ENCODE measurements around the gene ZNF609. TPM values are rescaled to one million over a fixed set of nuclear protein-coding genes. Genes with fewer than 3 reads are reported as not detected.
A peak's percentile ranks its signal among the peaks of the same experiment; 100 is the strongest.

Gene ZNF609
- total RNA-seq = 10 to 100 TPM; 40.5 to 46.7 TPM
- polyA plus RNA-seq = 1 to 10 TPM; 5.4 to 6.7 TPM
- long read RNA-seq, donor 1, partial matches to known transcripts = 4 of 26 reads
- long read RNA-seq, donor 1, other reads (novel, unspliced or antisense) = 22 of 26 reads
- long read RNA-seq, donor 2, partial matches to known transcripts = 1 of 41 reads
- long read RNA-seq, donor 2, other reads (novel, unspliced or antisense) = 37 of 41 reads

- Histone ChIP-seq H3K4me1 (ENCODE audit: control insufficient read depth in 1 of 2, insufficient read depth in 2 of 2, low read length in 2 of 2) (peaks cover 4 to 11% of the 10 kb centered on the region in 2 donors), H3K27me3 (ENCODE audit: control insufficient read depth in 1 of 2, insufficient read depth in 2 of 2, low read length in 1 of 2) (no peaks in the 10 kb centered on the region), H3K27ac (ENCODE audit: low read depth in 1 of 2, low read length in 2 of 2) (peak within 1 kb of the TSS; percentile 20 to 28), H3K9me3 (ENCODE audit: control insufficient read depth, low read length) (no peaks in the 10 kb centered on the region), H3K4me3 (ENCODE audit: low read length in 2 of 2) (peak within 1 kb of the TSS; percentile 79 to 100), H3K36me3 (ENCODE audit: control insufficient read depth in 1 of 2, insufficient read depth in 2 of 2, low read length in 1 of 2) (peaks cover 0 to 3% of the 10 kb centered on the region in 2 donors)
- 0 to 1% methylated on average over 37 to 45 of the region's 45 CpGs for WGBS, 2 donors
- DNase-seq (peak; percentile 95 to 99), ATAC-seq (ENCODE audit: low FRiP score) (peak; percentile 95)
- intact Hi-C loops (cut with DNase I) = no loop called here
Observed at GRCh38 chr15:64460206-64460723, at the start of gene ZNF609. Gene ZNF609, plus strand, starts transcription at chr15:64460578. Its CDS starts 38,842 bp downstream, at chr15:64499420.

GRCh38 chr15:64412216-64412615 lies 48.2 kb upstream of the ZNF609 start:
- no peaks in the 10 kb centered on the region for H3K27me3 ChIP-seq (ENCODE audit: control insufficient read depth in 1 of 2, insufficient read depth in 2 of 2, low read length in 1 of 2)
- DNase-seq (no peak), ATAC-seq (ENCODE audit: low FRiP score) (no peak)
- no peaks in the 10 kb centered on the region for H3K4me1 ChIP-seq (ENCODE audit: control insufficient read depth in 1 of 2, insufficient read depth in 2 of 2, low read length in 2 of 2)
- 71 to 80% methylated on average over 2 of the region's 2 CpGs for WGBS, 2 donors
- intact Hi-C loops (cut with DNase I) = no loop called here
- H3K4me3 ChIP-seq (ENCODE audit: low read length in 2 of 2) = no peak overlapping the region
- H3K27ac ChIP-seq (ENCODE audit: low read depth in 1 of 2, low read length in 2 of 2) = no peak overlapping the region
- H3K36me3 ChIP-seq (ENCODE audit: control insufficient read depth in 1 of 2, insufficient read depth in 2 of 2, low read length in 1 of 2) = peaks cover 9 to 12% of the 10 kb centered on the region in 2 donors
- H3K9me3 ChIP-seq (ENCODE audit: control insufficient read depth, low read length) = no peaks in the 10 kb centered on the region

GRCh38 chr15:64422697-64423096 lies 37.7 kb upstream of the ZNF609 start:
- no peaks in the 10 kb centered on the region for H3K27me3 ChIP-seq (ENCODE audit: control insufficient read depth in 1 of 2, insufficient read depth in 2 of 2, low read length in 1 of 2)
- DNase-seq = no peak
- H3K36me3 ChIP-seq (ENCODE audit: control insufficient read depth in 1 of 2, insufficient read depth in 2 of 2, low read length in 1 of 2) = peaks cover 0 to 4% of the 10 kb centered on the region in 2 donors
- intact Hi-C loops (cut with DNase I) = loop anchor here in 1 of 2 donors (10.0 kb wide), 1 partner anchor 232 kb away; no protein-coding TSS in a partner anchor
- ATAC-seq (ENCODE audit: low FRiP score) = no peak
- 84 to 85% methylated on average over 2 of the region's 2 CpGs for WGBS, 2 donors
- H3K4me3 ChIP-seq (ENCODE audit: low read length in 2 of 2) = no peak overlapping the region
- no peaks in the 10 kb centered on the region for H3K4me1 ChIP-seq (ENCODE audit: control insufficient read depth in 1 of 2, insufficient read depth in 2 of 2, low read length in 2 of 2)
- H3K9me3 ChIP-seq (ENCODE audit: control insufficient read depth, low read length) = no peaks in the 10 kb centered on the region
- H3K27ac ChIP-seq (ENCODE audit: low read depth in 1 of 2, low read length in 2 of 2) = no peak overlapping the region

GRCh38 chr15:64423970-64424369 lies 36.4 kb upstream of the ZNF609 start:
- DNase-seq = no peak

GRCh38 chr15:64425221-64425620 lies 35.2 kb upstream of the ZNF609 start:
- intact Hi-C loops (cut with DNase I) = loop anchor here in 1 of 2 donors (5.0 to 10.0 kb wide), 3 partner anchors 230 to 302 kb away; no protein-coding TSS in a partner anchor
- Histone ChIP-seq H3K4me1 (ENCODE audit: control insufficient read depth in 1 of 2, insufficient read depth in 2 of 2, low read length in 2 of 2) (no peaks in the 10 kb centered on the region), H3K4me3 (ENCODE audit: low read length in 2 of 2) (no peak overlapping the region), H3K9me3 (ENCODE audit: control insufficient read depth, low read length) (no peaks in the 10 kb centered on the region), H3K27me3 (ENCODE audit: control insufficient read depth in 1 of 2, insufficient read depth in 2 of 2, low read length in 1 of 2) (no peaks in the 10 kb centered on the region), H3K27ac (ENCODE audit: low read depth in 1 of 2, low read length in 2 of 2) (no peak overlapping the region), H3K36me3 (ENCODE audit: control insufficient read depth in 1 of 2, insufficient read depth in 2 of 2, low read length in 1 of 2) (peaks cover under 1 to 3% of the 10 kb centered on the region in 2 donors)
- no peak for DNase-seq
- no peak for ATAC-seq (ENCODE audit: low FRiP score)
- 50 to 56% methylated on average over 3 of the region's 3 CpGs for WGBS, 2 donors

More at GRCh38 chr15:64423970-64424369, 36.4 kb upstream of the ZNF609 start:
- no peak overlapping the region for H3K4me3 ChIP-seq (ENCODE audit: low read length in 2 of 2)
- H3K36me3 ChIP-seq (ENCODE audit: control insufficient read depth in 1 of 2, insufficient read depth in 2 of 2, low read length in 1 of 2) = peaks cover 0 to 3% of the 10 kb centered on the region in 2 donors
- no peaks in the 10 kb centered on the region for H3K9me3 ChIP-seq (ENCODE audit: control insufficient read depth, low read length)
- intact Hi-C loops (cut with DNase I) = loop anchor here in 1 of 2 donors (10.0 kb wide), 1 partner anchor 231 kb away; no protein-coding TSS in a partner anchor
- no peaks in the 10 kb centered on the region for H3K4me1 ChIP-seq (ENCODE audit: control insufficient read depth in 1 of 2, insufficient read depth in 2 of 2, low read length in 2 of 2)
- WGBS, 2 donors = 81 to 82% methylated on average over 6 of the region's 6 CpGs
- no peak overlapping the region for H3K27ac ChIP-seq (ENCODE audit: low read depth in 1 of 2, low read length in 2 of 2)
- no peaks in the 10 kb centered on the region for H3K27me3 ChIP-seq (ENCODE audit: control insufficient read depth in 1 of 2, insufficient read depth in 2 of 2, low read length in 1 of 2)
- no peak for ATAC-seq (ENCODE audit: low FRiP score)

GRCh38 chr15:64426845-64427465 lies 33.4 kb upstream of the ZNF609 start:
- H3K4me3 ChIP-seq (ENCODE audit: low read length in 2 of 2) = no peak overlapping the region
- H3K36me3 ChIP-seq (ENCODE audit: control insufficient read depth in 1 of 2, insufficient read depth in 2 of 2, low read length in 1 of 2) = peaks cover 0 to 3% of the 10 kb centered on the region in 2 donors
- DNase-seq (no peak), ATAC-seq (ENCODE audit: low FRiP score) (no peak)
- H3K4me1 ChIP-seq (ENCODE audit: control insufficient read depth in 1 of 2, insufficient read depth in 2 of 2, low read length in 2 of 2) = no peaks in the 10 kb centered on the region
- no peak overlapping the region for H3K27ac ChIP-seq (ENCODE audit: low read depth in 1 of 2, low read length in 2 of 2)
- no peaks in the 10 kb centered on the region for H3K9me3 ChIP-seq (ENCODE audit: control insufficient read depth, low read length)
- WGBS, 2 donors = 43 to 48% methylated on average over 7 of the region's 7 CpGs
- no peaks in the 10 kb centered on the region for H3K27me3 ChIP-seq (ENCODE audit: control insufficient read depth in 1 of 2, insufficient read depth in 2 of 2, low read length in 1 of 2)
- intact Hi-C loops (cut with DNase I) = loop anchor here in 1 of 2 donors (5.0 to 10.0 kb wide), 3 partner anchors 228 to 300 kb away; no protein-coding TSS in a partner anchor

GRCh38 chr15:64429448-64429847 lies 30.9 kb upstream of the ZNF609 start:
- Histone ChIP-seq H3K27me3 (ENCODE audit: control insufficient read depth in 1 of 2, insufficient read depth in 2 of 2, low read length in 1 of 2) (no peaks in the 10 kb centered on the region), H3K4me1 (ENCODE audit: control insufficient read depth in 1 of 2, insufficient read depth in 2 of 2, low read length in 2 of 2) (no peaks in the 10 kb centered on the region), H3K27ac (ENCODE audit: low read depth in 1 of 2, low read length in 2 of 2) (no peak overlapping the region), H3K4me3 (ENCODE audit: low read length in 2 of 2) (no peak overlapping the region), H3K36me3 (ENCODE audit: control insufficient read depth in 1 of 2, insufficient read depth in 2 of 2, low read length in 1 of 2) (peaks cover 2 to 3% of the 10 kb centered on the region in 2 donors), H3K9me3 (ENCODE audit: control insufficient read depth, low read length) (no peaks in the 10 kb centered on the region)
- DNase-seq = no peak
- ATAC-seq (ENCODE audit: low FRiP score) = no peak
- intact Hi-C loops (cut with DNase I) = loop anchor here in 1 of 2 donors (5.0 to 10.0 kb wide), 3 partner anchors 225 to 298 kb away; no protein-coding TSS in a partner anchor

GRCh38 chr15:64430000-64430735 lies 30.2 kb upstream of the ZNF609 start:
- no peaks in the 10 kb centered on the region for H3K4me1 ChIP-seq (ENCODE audit: control insufficient read depth in 1 of 2, insufficient read depth in 2 of 2, low read length in 2 of 2)
- ATAC-seq (ENCODE audit: low FRiP score) (no peak), DNase-seq (no peak)
- no peaks in the 10 kb centered on the region for H3K27me3 ChIP-seq (ENCODE audit: control insufficient read depth in 1 of 2, insufficient read depth in 2 of 2, low read length in 1 of 2)
- no peaks in the 10 kb centered on the region for H3K9me3 ChIP-seq (ENCODE audit: control insufficient read depth, low read length)
- no peak overlapping the region for H3K4me3 ChIP-seq (ENCODE audit: low read length in 2 of 2)
- 16% methylated on average over 3 of the region's 3 CpGs for WGBS, 2 donors
- H3K36me3 ChIP-seq (ENCODE audit: control insufficient read depth in 1 of 2, insufficient read depth in 2 of 2, low read length in 1 of 2) = peaks cover 2 to 3% of the 10 kb centered on the region in 2 donors
- H3K27ac ChIP-seq (ENCODE audit: low read depth in 1 of 2, low read length in 2 of 2) = no peak overlapping the region
- intact Hi-C loops (cut with DNase I) = loop anchor here in 1 of 2 donors (5.0 to 10.0 kb wide), 3 partner anchors 225 to 297 kb away; no protein-coding TSS in a partner anchor
